Large intestine (tissue), 3 donors: ENCODE measurements around the gene KLK6. TPM values are rescaled to one million over a fixed set of nuclear protein-coding genes. Genes with fewer than 3 reads are reported as not detected.
"Not testable (repeated sequence)": the region's sequence is repeated elsewhere in the genome, so short reads cannot be mapped to it uniquely, and the experiment has no call there.

Experiments
- DNase-seq, 2 donors: peaks; one replicate each; pipeline versions ENCODE4 v3.0.0 to v3.0.0-alpha.2; 2013
- H3K27ac ChIP-seq: one replicate; pipeline ENCODE4 v1.5.1; 2013; ENCODE audit warnings: low read length
- H3K27me3 ChIP-seq: 2 replicates; pipeline ENCODE4 v1.6.1; 2013; ENCODE audit warnings: low read length; ENCODE audit not compliant: control insufficient read depth, insufficient read depth
- H3K36me3 ChIP-seq: 2 replicates; pipeline ENCODE4 v1.6.1; 2013; ENCODE audit warnings: low read length; ENCODE audit not compliant: control insufficient read depth, insufficient read depth
- H3K4me1 ChIP-seq: one replicate; pipeline ENCODE4 v1.6.1; 2013; ENCODE audit warnings: low read length; ENCODE audit not compliant: control insufficient read depth, insufficient read depth
- H3K4me3 ChIP-seq: one replicate; pipeline ENCODE4 v1.5.1; 2013; ENCODE audit warnings: low read length
- H3K9me3 ChIP-seq: one replicate; pipeline ENCODE4 v1.6.1; 2013; ENCODE audit warnings: mild to moderate bottlenecking, low read depth, low read length, moderate library complexity; ENCODE audit not compliant: control insufficient read depth
- WGBS: methylation state at CpG from one replicate; pipeline ENCODE4 v1.1.5; 2013; ENCODE audit warnings: low lambda C conversion rate; ENCODE audit not compliant: insufficient coverage; 5-methylcytosine and 5-hydroxymethylcytosine counted together
- polyA plus RNA-seq: library from polyadenylated mRNA; unstranded; fragments of 120-200 nt; gene quantifications from one replicate; pipeline ENCODE4 v1.2.1, GENCODE V29; 2013

Gene KLK6
- polyA plus RNA-seq, 1 donor = 0.58 TPM

DNA sequence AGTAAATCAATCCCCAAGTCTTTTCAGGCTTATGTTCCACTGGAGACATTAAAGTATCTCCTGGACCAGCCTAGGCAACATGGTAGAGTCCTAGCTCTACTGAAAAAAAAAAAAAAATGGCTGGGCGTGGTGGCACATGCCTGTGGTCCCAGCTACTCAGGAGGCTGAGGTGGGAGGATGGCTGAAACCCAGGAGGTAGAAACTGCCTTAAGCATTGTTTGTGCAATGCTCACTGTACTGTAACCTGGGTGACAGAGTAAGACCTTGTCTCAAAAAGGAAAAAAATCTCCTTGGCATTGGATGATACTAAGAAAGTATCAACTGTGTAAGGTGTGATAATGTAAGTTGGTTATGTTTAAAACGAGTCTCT is 23.3 kb upstream of the KLK6 start:
- peaks cover 3% of the 10 kb centered on the region for H3K27me3 ChIP-seq
- H3K27ac ChIP-seq = no peak overlapping the region
- no peaks in the 10 kb centered on the region for H3K36me3 ChIP-seq
- H3K4me3 ChIP-seq = no peak overlapping the region
- WGBS = 75% methylated on average over 1 of the region's 2 CpGs
- H3K9me3 ChIP-seq = no peaks in the 10 kb centered on the region
- no peaks in the 10 kb centered on the region for H3K4me1 ChIP-seq
- DNase-seq = no peak

DNA sequence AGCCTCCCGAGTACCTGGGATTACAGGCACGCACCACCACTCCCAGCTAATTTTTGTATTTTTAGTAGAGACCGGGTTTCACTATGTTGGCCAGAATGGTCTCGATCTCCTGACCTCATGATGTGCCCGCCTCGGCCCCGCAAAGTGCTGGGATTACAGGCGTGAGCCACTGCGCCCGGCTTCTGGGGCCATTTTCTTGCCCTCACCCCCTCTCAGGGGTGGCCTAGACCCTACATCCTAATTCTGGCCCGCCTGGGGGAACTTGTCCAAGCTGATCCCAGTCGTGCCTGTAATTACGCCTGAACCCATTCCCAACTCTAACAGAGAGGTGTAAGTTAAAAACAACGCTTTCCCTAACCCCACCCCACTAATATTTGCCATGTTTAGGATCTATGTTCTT is 15.0 kb upstream of the KLK6 start:
- not testable (repeated sequence) for H3K27me3 ChIP-seq, H3K9me3 ChIP-seq, H3K36me3 ChIP-seq, H3K4me1 ChIP-seq, H3K27ac ChIP-seq, DNase-seq, H3K4me3 ChIP-seq
- WGBS = no CpG with 5 or more reads among the region's 14 CpGs

DNA sequence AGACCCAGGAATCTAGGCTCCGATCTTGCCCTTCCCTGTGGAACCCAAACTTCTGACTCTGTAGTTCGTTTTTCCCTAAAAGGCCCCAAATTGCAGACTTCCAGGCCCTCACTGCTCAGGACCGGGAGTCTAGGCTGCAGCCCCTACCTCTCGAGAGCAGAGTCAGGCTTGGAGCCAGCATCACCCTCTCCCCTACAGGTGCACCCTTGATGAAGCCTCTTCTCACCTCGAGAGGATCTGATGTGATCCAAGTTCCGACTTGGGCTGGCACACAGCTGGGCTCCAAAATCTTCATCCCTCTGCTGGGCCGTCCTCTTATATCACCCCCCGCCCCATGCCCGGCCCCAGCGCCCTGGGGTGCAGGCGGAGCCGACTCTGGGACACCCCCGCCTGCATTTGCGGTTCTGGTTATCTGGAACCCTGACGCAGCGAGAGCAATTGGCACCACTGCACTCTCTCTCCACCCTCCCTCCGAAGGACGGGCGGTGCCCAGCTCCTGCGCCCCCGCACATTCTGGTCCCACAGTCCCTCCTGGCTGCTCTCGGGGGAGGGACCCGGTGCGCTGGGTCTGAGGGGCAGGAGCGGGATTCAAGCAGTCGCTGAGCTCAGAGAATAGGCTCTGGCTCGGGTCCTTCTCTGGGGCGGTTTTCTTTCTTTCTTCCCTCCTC is 14.4 kb upstream of the KLK6 start, which contains the start of gene KLK7:
Gene KLK7, minus strand, starts transcription at position 293 of the 668 bp plus-strand sequence. CDS start 1,518 bp downstream, outside the sequence.
- Histone ChIP-seq H3K27me3 (peaks cover 7% of the 10 kb centered on the region), H3K4me3 (no peak within 1 kb of the TSS), H3K36me3 (no peaks in the 10 kb centered on the region), H3K9me3 (no peaks in the 10 kb centered on the region), H3K4me1 (no peaks in the 10 kb centered on the region), H3K27ac (no peak within 1 kb of the TSS)
- 0% methylated on average over 1 of the region's 28 CpGs for WGBS
- DNase-seq = no peak

DNA sequence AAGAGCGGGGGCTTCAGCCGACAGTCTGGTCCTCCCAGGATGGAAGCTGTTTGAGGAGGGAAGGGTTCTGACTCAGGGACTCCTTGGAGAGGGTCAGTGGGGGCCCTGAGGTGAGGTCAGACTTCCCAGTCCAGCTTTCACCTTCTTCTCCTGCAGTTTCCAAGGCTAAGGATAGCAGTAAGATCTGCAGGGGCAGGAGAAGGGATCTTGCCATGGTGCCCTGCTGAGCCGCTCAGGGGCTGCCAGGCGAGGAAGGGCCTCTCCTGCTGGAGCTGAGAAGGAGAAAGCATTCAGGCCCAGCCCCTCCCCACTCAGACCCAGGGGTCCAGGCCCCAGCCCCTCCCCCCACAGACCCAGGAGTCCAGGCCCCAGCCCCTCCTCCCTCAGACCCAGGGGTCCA is 12.8 kb upstream of the KLK6 start:
- no peak for DNase-seq
- Histone ChIP-seq H3K9me3 (no peaks in the 10 kb centered on the region), H3K36me3 (no peaks in the 10 kb centered on the region), H3K4me1 (no peaks in the 10 kb centered on the region), H3K27me3 (peaks cover 7% of the 10 kb centered on the region), H3K4me3 (no peak overlapping the region), H3K27ac (no peak overlapping the region)
- WGBS = no CpG with 5 or more reads among the region's 4 CpGs

DNA sequence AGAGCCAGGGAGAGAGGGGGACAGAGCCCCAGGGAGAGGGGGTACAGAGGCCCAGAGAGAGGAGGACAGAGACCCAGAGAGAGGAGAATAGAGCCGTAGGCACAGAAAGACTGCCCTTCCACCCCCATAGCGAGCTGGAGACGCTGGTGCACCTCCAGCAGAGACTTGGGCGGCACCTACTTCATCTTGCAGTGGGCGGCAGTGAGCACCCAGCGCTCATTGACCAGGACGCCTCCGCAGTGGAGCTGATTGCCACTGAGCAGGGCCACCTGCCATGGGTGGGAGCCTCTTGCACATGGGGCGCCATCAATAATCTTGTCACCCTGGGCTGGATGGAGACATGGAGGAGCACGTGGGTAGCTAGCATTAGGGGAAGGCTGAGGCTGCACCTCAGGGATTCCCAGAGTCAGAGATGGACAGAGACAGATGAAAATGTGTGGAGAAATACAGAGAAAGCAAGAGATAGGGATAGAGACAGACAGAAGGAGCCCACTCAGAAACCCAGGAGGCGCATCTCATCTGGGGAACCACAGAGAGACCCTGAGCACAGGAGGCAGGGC is 12.3 kb upstream of the KLK6 start:
- 100% methylated on average over 1 of the region's 11 CpGs for WGBS
- DNase-seq = no peak
- no peaks in the 10 kb centered on the region for H3K4me1 ChIP-seq
- no peaks in the 10 kb centered on the region for H3K36me3 ChIP-seq
- H3K27me3 ChIP-seq = peaks cover 7% of the 10 kb centered on the region
- H3K27ac ChIP-seq = no peak overlapping the region
- H3K9me3 ChIP-seq = no peaks in the 10 kb centered on the region
- H3K4me3 ChIP-seq = no peak overlapping the region

DNA sequence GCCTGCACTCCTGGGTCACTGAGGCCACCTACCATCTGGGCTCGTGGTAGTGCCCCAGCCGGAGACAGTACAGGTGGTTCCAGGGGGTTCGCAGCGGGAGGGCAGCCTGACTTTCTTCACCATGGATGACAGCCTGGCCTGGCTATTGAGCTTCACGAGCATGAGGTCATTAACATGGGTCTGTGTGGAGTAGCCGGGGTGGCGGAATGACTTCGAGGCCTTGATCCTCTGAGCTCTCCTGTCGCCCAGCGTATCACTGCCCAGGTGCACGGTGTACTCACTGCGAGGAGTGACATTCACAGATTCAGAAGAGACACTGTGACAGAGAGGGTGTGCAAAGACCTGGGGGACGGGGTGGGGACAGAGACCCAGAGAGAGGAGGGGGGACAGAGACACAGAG is 10.8 kb upstream of the KLK6 start:
- H3K4me3 ChIP-seq = no peak overlapping the region
- no peaks in the 10 kb centered on the region for H3K36me3 ChIP-seq
- no peak overlapping the region for H3K27ac ChIP-seq
- no peaks in the 10 kb centered on the region for H3K9me3 ChIP-seq
- no peak for DNase-seq
- WGBS = 80% methylated on average over 1 of the region's 13 CpGs
- no peaks in the 10 kb centered on the region for H3K4me1 ChIP-seq
- peaks cover 11% of the 10 kb centered on the region for H3K27me3 ChIP-seq

DNA sequence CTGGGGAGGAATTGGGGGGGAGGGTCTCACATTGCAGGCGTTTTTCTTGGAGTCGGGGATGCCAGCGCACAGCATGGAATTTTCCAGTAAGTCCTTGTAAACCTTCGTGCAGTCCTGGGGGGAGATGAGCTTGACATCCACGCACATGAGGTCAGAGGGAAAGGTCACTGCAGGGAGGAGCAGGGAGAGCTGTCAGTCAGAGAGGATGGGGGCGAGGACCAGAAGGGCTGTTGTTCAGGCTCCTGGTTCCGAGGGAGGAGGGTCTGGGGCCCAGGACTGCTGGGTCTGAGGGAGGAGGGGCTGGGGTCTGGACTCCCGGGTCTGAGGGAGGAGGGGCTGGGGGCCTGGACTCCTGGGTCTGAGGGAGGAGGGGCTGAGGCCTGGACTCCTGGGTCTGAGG is 10.4 kb upstream of the KLK6 start:
- H3K27me3 ChIP-seq = peaks cover 11% of the 10 kb centered on the region
- H3K9me3 ChIP-seq = no peaks in the 10 kb centered on the region
- no peak overlapping the region for H3K27ac ChIP-seq
- H3K36me3 ChIP-seq = no peaks in the 10 kb centered on the region
- H3K4me1 ChIP-seq = no peaks in the 10 kb centered on the region
- no peak overlapping the region for H3K4me3 ChIP-seq
- no CpG with 5 or more reads among the region's 8 CpGs for WGBS
- no peak for DNase-seq

DNA sequence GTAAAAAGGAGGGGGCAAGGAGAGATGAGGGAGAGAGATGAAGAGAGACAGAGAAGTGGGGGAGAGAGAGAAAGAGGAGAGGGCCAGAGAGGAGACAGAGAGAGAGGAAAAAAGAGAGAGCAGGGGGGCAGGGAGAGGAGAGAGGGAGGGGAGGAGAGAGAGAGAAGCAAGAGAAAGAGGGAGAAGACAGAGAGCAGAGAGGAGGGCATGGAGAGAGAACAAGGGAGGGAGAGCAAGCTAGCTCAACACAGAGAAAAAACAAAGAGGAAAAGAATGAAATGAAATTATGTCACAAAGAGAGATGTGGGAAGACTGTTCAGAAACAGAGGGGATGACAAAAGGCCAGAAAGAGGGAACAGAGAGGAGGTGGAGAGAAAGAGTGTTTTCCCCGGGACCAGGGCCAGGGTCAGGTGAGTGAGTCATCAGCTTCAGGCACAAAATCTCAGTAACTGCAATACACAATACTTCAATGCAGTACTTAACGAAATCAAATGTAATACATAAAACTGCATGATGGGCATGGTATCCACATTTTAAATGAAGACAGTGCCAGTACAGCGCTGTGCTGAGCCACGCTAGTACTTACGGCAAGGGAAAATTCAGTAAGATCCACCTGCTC is 9.5 kb upstream of the KLK6 start:
- no peak for DNase-seq
- no CpG with 5 or more reads among the region's 5 CpGs for WGBS
- Histone ChIP-seq H3K4me3 (no peak overlapping the region), H3K36me3 (no peaks in the 10 kb centered on the region), H3K27ac (no peak overlapping the region), H3K9me3 (no peaks in the 10 kb centered on the region), H3K27me3 (peaks cover 7% of the 10 kb centered on the region), H3K4me1 (no peaks in the 10 kb centered on the region)

DNA sequence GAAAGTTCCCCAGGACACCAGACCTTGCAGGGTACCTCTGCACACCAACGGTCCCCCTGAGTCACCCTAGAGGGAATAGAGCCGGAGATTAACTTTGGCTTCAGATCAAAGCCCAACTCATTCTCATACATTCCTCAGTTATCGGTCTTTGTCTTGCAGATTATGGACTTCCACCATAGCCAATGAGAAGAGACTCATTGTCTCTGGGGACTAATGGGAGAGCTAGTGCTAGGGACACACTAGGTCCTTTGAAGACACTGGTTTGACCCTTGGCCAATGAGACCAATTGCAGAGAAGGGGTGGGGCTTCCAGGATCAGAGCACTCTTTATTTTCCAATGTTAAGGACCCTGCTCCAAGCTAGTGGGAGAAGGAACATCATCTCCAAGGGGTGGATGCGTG is 8.2 kb upstream of the KLK6 start:
- Histone ChIP-seq H3K4me1 (no peaks in the 10 kb centered on the region), H3K27me3 (peaks cover 4% of the 10 kb centered on the region)
- no CpG with 5 or more reads among the region's 4 CpGs for WGBS

DNA sequence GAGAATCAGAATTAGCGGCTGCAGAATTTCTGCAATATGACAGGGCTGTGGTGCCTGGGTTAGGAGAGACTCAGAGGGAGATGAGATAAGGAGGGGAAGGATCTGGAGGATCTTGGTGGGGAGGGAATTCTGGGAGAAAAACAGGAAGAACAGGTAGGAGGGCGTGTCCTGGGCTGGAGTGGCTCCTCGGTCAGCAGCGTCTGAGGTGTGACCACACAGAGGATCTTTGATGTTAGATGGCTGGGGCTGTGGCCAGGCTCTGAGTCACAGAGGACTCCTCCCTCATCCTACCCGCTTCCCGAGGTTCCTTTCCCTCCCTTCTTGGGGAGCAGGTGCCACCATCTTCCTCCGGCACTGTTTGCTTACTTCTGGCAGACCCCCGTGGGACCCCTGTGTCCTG is 6.4 kb upstream of the KLK6 start:
- no peak overlapping the region for H3K27ac ChIP-seq
- H3K9me3 ChIP-seq = no peaks in the 10 kb centered on the region
- WGBS = 17% methylated on average over 2 of the region's 8 CpGs
- H3K27me3 ChIP-seq = peaks cover 4% of the 10 kb centered on the region
- no peaks in the 10 kb centered on the region for H3K4me1 ChIP-seq
- H3K4me3 ChIP-seq = no peak overlapping the region
- H3K36me3 ChIP-seq = no peaks in the 10 kb centered on the region
- no peak for DNase-seq

More for the DNA sequence above, 8.2 kb upstream of the KLK6 start:
- no peak overlapping the region for H3K27ac ChIP-seq
- no peaks in the 10 kb centered on the region for H3K9me3 ChIP-seq
- H3K4me3 ChIP-seq = no peak overlapping the region
- no peaks in the 10 kb centered on the region for H3K36me3 ChIP-seq
- DNase-seq = no peak
